ENCODE measurements around the gene SPI1.

Gene SPI1

DNA sequence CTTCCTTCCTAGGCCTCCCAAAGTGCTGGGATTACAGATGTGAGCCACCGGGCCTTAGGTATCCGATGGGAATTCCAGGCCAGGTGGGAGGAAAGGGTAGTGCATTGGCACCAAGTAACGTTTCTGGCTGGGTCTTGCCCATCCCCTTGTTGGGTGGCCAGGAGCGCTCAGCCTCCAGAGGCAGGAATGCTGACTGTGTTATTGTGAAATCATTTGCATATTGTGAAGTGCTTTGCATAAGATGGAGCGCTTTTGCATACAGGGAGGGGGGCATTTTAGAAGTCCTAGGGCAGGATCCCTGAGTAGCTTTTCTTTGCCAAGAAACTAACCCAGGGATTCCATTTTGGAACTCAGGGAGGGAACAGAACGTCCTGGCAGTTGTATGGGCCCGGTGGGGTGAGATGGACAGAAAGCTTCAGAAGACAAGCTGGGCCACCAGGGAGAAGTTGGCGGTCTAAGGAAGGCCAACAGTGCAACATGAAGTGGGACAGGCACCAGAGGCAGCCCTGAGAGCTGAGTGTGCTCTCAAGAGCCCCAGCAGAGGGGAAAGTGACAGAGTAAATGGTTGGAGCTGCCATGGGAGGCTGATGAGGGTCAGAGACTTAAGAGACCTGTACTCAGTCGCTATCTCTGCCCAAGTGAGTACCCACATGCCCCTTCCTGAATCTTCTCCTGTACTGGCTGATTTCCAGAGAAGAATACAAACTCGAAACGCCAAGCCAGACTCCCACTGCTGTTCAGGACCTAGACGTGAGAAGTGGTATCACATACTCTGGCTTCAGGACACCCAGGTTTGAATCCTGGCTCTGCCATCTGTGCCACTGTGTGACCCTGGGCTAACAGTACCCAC is 28.8 kb upstream of the SPI1 start:
- no peak for DNase-seq

DNA sequence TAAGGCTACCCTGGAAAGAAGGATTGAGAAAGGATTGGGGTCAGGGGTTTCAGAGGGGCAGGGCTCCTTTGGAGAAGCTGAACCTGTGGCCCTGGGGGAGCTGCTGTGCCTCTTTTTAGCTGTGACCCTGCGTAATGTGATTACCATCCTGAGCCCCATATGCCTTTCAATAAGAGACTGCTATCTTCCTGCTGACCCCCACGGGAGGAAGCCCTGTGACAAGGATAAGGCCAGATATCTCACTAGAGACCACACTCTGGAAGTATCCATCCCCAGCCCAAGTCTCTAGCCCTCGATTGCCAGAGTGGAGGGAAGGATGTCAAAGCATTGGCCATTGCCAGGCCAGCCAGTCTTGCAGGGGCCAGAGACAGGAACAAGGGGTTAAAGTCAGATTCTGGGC is 25.2 kb upstream of the SPI1 start:
- no peak for DNase-seq

DNA sequence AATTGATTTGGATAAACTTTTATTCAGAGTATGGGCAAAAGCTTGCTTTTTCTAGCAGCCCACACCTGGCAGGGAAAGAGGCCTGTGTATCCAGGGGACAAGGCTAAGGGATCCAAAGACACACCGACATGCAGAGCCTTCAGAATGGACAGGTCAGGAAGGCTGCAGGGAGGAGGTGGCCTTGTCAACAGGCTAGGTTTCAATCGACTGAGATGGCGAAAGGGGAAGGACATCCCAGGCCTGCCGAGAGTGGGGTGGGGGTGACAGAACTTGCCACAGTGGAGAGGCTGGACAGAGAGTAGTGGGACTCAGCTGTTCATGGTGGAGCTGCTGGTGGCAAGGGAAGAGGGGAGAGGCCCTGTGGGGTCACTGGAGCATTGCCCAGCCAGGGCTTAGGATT is 24.8 kb upstream of the SPI1 start:
- DNase-seq: no peak

DNA sequence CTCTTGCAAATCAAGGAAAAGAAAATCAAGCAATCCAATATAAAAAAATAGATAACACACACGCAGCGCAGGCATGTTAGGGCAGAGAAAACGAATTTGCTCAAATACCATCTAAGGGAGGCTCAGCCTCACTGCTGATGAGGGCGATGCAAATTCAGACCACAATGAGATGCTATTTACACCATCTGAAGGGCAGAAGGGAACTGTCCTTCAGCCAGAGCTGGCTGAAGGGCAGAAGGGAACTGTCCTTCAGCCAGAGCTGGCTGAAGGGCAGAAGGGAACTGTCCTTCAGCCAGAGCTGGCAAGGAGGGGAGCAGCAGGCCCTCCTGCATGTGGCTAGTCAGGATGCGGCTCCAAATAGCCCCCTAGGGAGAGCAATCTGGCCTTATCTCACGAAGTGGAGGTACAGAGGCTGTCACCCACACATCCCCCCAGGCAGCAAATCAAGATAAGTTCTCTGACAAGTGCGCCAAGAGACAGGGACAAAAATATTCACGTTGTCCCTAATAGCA is 22.5 kb upstream of the SPI1 start:
- no peak for DNase-seq

DNA sequence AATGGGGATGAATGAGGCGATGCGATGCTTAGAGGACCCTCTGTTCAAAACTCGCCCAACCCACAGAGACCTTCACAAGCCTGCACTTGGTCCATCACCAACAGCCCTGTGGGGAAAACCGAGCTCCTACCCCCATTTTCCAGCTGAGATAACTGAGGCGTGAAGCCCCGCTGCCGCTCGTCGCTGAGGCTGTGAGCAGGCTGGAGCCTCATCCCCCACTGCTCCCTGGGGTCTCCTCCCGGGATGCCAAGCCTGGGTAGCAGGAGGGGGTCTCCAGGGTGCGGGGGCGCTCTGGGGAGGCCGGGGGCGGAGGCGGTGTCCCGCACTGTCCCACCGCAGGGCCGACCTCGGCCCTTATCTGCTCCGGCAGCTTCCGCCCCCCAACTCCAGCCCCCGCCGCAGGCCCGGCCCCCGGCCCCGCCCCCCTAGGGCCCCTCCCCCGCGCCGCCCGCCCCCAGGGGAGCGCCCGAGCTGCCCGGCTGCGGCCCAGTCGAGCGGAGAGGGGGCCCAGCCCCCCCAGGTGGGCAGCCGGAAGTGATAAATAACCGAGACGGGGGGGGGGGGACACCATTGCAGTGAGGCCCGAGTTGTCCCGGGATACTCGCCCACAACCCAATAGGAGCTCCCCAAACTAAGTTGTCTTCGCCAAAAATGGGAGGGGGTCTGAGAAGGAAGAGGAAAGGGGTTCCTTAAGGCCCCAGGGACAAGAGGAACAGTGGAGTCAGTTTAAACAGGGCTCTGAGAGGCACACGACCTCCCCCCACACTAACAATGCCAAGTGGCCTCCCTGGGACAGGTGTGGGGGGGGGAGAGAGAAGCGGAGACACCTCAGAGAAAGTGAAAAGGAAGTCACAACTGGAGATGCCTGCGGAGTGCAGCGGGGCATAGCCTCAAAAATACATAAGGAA is 21.8 kb upstream of the SPI1 start:
- no peak for DNase-seq

DNA sequence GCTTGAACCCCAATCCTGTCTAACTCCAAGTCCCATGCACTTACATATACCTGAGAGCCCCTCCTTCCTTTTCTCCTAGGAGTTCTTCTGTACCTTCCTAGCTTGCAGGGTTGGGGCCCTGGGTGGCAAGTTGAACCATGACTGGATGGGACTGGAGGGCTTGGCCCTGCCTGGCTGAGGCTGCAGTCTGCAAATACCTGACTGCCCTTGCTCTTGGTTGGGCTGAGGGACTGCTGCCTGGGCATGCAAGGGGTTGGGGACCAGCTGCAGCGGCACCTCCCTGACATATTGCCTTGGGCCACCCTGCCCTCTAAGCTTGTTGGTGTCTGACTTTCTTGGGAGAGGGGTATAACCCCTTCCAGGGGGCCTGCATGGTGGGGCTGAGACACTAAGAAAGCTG is 20.2 kb upstream of the SPI1 start:
- no peak for DNase-seq

DNA sequence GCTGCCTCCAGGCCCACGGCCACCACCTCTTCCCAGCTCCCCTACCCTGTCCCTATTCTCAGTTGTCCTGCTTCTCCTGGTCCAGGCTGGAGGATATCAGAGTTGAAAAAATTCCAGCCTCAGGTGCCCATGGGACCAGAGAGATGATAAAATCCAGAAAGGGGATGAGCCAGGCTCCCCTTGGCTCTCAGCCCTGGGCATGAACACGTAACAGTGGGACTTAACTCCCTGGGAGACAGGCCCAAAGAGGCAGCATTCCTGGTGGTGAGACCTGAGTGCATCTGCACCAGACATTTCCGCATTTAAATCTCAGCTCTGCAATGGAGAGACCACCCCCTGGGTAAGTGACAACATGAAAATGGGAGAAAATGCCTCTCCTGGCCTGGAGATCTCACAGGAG is 19.7 kb upstream of the SPI1 start:
- DNase-seq: no peak

DNA sequence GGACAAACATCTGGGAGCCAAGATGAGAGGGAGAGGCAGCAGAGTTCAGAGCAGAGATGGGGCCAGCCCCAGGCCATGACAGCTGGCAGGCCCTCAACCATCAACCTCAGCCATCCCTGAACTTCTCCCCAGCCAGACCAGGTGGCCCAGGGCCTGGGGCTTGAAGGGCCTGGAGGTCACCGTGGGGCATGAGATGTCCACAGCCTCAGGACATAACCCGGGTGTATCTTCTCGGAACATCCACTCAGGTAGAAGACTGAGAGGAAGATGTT is 17.6 kb upstream of the SPI1 start:
- DNase-seq: no peak

DNA sequence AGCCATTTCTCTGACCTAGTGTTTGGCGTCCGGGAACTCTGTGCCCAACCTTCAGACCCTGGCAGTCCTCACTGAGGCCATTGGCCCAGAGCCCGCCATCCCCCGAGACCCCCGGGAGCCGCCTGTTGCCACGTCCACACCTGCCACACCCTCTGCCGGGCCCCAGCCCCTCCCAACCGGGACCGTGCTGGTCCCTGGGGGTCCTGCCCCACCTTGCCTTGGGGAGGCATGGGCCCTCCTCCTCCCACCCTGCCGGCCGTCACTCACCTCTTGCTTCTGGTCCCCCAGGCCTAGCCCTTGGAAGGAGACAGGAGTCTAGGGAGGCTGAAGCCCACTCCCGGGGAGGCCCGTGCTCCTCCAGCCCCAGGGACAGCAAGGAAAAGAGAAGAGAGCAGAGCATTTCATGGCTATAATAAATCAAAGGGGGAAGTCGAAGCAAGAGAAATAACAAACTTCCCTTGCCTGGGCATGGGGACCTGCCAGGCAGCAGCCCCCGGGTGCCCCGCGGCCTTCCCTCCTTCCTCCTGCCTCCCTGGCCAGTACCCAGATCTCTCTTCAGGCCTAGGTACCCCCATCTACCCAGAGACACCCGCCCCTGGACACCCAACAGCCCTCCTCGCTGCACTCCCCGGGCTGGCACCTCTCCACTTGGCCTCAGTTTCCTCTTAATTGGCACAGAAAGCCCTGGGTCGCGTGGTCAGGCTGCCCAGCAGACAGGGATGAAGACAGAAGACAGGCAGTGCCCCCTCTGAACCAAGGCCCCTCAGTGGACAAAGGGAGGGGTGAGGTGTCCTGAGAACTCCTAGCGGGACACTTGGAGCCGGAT is 17.1 kb upstream of the SPI1 start:
- no peak for DNase-seq

DNA sequence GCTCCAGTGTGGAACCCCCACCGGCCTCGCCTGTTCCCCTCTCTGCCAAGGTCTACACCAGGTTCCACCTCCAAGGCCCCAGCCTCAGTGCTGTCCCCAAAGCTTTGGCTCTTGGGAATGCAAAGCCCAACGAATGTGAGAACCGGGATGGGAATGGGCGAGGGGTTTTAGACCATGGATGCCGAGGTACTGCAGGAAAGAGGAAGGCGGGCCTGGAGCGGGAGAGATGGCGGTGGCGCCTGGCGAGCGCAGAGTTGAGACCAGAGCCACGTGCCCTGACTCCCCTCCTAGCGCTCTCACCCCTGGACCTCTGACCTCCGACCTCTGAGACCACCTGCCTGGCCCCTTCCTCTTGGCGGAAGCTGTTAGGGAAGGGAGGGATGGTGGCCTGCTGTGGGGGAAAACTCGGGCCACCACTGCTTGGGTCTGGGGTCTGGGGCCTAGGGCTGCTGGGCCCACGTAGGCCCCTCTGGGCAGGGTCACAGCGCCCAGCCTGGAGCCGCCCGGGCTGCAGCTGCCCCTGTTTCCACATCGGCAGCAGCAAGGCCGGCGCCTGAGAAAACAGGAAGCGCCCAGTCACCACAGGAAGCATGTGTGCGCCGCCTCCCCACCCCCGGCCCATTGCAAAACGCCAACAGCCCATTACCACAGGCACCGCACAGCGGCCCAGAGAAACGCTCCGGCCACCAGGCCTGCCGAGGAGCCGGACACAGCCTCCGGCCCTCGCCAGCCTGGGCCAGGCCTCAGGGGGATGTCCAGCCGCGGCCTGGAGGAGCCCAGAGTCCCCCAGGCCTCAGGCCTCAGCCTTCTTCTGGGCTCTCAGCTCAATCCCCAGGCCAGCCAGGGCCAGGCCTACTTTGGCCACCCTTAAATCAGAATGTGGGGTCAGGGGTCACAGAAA is 16.2 kb upstream of the SPI1 start:
- peak; percentile 10 for DNase-seq

DNA sequence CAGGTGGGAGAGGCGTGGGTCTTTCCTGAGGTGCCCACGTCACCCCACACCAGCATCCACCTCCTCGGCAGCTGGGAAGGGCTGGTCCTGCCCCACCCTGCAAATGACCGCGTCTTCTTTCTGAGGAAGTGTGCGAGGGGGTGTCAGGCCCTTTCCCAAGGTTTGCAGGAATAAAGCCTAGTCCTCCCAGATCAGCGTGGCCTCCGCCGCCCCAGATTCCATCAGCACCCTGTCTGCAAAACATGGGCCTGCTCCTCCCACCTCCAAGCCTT is 15.6 kb upstream of the SPI1 start:
- no peak for DNase-seq

DNA sequence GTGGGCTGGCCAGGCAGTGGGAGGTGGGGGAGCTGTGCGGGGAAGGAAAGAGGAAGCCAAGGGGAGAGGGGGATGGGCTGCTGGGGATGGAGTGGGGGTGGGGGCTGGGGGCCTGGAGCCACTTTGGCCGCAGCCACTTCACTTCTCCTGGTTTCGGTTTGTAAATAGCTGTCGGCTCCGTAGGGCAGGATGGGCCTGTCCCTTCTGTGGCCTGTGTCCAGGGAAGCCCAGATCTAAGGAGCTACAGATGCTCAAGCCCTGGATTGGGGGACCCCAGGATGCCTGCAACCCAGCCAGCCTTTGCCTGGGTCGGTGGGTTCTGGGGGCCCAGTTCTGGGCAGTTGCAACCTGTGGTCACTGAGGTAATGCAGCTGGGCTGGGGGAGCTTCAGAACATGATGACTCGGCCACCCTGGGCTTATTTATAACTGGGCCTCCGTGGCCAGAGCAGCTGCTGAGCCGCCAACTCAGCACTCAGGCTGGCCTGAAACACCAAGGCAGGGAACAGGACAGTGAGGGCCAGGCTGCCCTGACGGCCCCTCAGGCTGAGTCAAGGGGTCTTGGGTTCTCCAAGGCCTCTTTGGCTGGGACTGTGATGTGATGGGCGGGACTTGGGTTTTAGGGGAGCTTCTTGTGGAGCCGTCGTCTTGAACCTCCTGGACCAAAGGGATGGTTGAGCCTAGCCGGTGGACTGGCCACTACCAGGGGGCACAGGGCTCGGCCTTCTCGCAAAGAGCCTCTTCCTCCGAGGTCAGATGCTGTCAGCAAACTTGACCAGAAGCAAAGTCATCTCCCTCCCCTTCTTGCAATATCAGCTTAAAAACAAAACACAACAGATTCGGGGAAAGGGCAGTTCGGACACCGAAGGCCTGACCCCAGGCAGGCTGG is 15.1 kb upstream of the SPI1 start:
- no peak for DNase-seq

DNA sequence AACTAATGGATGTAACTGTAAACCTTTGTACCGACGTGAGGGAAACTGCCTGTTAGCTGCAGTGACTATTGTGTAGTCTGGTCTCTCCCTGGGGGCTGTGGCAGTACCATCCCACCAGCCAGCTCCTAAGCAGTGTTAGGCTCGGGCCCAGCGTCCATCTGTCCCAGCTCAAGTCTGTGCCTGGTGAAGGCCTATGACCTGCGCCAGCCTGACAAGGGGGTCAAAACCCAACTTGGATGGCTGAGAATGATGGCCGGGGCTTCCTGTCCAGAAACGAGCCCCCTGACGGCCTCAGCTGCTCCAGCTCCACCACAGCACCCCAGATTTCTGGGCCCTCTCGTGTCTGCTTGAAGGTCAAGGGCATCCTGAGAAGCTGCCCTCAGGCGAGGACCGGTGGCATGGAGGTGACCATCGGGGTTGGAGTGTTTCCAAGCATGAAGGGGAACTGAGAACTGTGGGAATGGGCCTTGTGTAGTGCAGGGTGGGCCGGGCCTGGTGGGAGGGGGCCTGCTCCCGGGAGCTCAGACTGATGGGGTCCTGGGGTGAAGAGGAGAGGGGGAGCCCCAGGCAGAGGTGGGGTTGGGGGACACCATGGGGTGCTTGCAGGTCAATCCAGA is 14.3 kb upstream of the SPI1 start:
- no peak for DNase-seq

DNA sequence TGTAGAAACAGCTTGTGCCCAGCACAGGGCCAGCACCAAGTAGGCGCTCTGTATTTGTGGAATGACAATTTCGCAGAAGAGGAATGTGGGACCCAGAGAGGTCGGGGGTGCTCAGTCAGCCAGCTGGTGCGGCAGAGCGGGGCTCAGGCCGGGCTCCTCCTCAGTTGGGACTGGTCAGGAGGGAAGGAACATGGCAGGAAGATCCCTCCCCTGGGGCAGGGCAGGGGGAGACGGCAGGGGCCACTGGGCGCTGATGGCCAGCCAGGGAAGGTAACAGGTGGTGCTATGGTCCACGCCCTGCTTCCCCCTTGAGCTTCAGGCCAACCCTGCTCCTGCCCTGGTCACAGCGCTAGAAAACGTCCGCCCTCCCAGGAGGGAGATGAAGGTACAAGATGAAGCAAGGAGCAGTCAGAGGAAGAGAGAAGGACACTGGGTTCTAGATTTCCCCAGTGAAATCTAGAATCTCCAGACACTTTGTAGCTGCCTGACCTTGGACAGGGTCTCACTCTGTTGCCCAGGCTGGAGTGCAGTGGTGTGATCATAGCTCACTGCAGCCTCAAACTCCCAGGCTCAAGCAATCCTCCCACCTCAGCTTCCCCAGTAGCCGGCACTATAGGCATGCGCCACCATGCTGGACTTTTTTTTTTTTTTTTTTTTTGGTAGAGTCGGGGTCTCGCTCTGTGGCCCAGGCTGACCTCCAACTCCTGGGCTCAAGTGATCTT is 13.5 kb upstream of the SPI1 start:
- no peak for DNase-seq

DNA sequence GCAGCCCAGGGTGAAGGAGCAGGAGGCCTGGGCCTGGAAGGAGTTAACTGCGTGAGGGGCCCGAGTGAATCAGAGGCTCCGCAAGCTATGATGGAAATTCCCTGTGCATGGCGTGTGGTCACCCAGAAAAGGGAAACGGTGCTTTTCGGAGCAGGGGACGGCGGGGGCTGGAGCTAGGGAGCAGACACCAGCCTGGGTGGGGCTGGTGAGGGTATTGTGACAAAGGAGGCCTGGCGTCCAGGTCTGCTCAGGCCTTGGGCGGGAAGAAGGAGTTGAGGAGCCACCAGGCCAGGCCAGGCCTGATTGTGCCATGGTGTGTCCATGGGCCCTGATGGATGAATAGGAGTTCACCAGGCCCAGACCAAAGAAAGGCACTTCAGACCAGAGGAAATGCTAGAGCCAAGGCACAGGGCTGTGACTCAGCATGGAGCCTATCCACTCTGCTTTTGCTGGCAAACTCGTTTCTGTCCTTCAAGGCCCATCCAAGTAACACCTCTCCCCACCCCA is 12.8 kb upstream of the SPI1 start:
- DNase-seq: peak; percentile 32

DNA sequence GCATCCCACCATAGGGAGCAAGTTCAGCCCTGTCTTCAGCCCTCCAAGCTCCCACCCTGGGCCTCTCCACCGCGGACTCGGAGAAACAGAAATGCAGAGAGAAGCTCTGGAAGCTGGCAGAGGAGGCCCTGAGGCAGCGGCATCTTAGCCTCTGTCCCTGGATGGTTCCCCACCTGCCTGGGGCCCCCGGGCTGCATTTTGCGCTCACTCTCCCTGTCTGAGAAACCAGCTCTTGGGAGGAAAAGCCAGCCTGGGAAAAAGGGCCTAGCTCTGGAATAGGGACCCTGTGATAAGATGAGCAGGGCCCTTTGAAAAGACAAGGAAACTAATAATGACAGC is 12.0 kb upstream of the SPI1 start:
- no peak for DNase-seq

DNA sequence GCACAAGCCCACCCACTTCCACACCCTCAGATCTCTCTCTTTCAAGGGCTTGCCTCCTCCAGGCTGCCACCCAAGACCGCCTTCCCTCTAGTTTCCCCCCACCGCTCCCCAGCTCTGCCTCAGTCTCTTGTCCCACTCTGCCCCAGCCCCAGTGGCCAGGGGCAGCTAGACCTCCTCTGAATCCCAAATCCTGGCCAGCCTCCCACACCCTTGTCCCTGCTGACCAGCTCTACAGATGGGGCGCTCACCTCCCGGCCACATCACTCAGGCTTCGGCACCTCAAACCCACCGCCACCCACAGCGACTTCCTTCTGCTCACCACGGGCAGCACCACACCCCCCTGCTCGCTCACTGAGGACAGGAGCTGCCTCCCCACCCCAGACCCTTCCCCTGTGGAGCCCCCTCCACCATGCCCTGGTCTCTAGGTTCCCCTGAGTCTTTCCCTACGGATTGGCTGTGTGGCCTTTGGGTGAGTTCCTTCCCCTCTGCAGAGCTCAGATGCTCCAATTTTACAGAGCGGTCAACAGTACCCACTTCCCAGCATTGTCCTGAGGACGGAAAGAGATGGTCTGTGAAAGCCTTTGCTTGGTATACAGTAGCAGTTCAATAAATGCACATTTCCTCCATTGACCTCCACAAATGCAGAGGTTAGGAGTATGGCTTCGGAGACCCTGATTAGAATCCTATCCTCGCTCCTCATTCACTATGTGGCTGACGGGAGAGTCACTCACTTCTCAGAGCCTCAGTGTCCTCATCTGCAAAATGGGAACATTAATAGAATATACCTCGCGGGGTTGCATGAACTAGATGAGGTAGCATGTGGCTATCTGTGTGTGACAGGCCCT is 11.5 kb upstream of the SPI1 start:
- DNase-seq: no peak

DNA sequence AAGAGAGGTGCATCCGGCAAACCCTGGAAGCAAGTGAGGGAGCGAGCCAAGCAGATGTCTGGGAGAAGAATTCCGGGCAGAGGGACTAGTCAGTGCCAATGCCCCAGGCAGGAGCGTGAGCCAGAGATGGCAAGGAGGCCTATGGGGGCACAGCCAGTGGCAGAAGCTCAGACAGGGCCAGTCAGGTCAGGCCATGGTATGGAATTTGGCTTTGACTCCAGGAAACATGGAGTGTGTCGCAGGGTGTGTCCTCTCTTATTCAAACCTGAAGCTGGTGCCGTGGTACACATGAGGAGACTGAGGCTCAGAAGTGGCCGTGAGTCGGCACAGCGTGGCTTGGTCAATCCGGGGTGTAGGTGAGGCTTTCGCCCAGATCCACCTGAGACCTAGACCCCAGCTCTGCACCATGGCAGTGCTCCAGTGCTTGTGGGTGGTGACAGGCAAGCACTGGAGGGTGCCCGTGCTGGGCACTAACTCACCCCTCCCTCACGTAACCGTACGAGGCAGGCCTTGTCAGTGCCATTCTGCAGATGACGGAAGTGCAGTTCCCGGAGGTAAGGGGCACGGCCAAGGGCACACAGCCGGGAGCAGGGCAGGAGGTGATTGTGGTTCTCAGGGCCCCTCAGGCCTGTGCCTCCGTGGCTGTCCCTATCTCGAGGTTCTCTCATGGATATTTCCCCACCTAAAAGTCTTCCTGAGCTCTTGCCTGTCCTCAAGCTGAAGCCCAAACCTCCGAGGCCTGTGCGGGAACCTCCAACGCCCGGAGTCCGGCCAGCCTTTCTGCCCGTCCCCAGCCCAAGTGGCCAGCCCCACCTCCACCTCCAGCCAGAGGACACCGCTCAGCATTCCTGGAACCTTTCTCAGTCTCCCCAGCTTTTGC is 10.6 kb upstream of the SPI1 start:
- no peak for DNase-seq
